ENCODE data around the gene ZSCAN10.
"Not testable (repeated sequence)": the region's sequence is repeated elsewhere in the genome, so short reads cannot be mapped to it uniquely, and the experiment has no call there.

GRCh38 chr16:3072576-3073263 is 26.4 kb downstream of the ZSCAN10 start:
- TF ChIP-seq, protein P1, sequence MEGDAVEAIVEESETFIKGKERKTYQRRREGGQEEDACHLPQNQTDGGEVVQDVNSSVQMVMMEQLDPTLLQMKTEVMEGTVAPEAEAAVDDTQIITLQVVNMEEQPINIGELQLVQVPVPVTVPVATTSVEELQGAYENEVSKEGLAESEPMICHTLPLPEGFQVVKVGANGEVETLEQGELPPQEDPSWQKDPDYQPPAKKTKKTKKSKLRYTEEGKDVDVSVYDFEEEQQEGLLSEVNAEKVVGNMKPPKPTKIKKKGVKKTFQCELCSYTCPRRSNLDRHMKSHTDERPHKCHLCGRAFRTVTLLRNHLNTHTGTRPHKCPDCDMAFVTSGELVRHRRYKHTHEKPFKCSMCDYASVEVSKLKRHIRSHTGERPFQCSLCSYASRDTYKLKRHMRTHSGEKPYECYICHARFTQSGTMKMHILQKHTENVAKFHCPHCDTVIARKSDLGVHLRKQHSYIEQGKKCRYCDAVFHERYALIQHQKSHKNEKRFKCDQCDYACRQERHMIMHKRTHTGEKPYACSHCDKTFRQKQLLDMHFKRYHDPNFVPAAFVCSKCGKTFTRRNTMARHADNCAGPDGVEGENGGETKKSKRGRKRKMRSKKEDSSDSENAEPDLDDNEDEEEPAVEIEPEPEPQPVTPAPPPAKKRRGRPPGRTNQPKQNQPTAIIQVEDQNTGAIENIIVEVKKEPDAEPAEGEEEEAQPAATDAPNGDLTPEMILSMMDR (conservative IDR thresholded peaks at IDR 0.05; ENCODE audit: low read depth, low read length), result not testable (repeated sequence)
- TF ChIP-seq EZH2 (IDR thresholded peaks at IDR 0.05; ENCODE audit: low read length, unreplicated experiment); EZH2phosphoT487 (IDR thresholded peaks at IDR 0.05; ENCODE audit: borderline replicate concordance, low read length): not testable (repeated sequence)

All from PC-3 (cell line).